C1 segment of cervical spinal cord (tissue), 14 donors: ENCODE measurements around the gene PRKAR2B.
"Not testable (repeated sequence)": the region's sequence is repeated elsewhere in the genome, so short reads cannot be mapped to it uniquely, and the experiment has no call there.

ENCODE experiments used
- DNase-seq, 14 donors: peaks; one replicate each; lab custom pipeline; 2025; lab: John Stamatoyannopoulos, UW

The PRKAR2B gene

GRCh38 chr7:107026166-107026565 lies 18.3 kb upstream of the PRKAR2B start:
- DNase-seq: no peak

- no peak for DNase-seq
These were observed 17.3 kb upstream of the PRKAR2B start for GRCh38 chr7:107027208-107027607.

- no peak for DNase-seq
These were observed 15.3 kb upstream of the PRKAR2B start for GRCh38 chr7:107029061-107029763.

- no peak for DNase-seq
These were observed 14.7 kb upstream of the PRKAR2B start for GRCh38 chr7:107029764-107030286.

- DNase-seq: no peak
These were observed 12.5 kb upstream of the PRKAR2B start for GRCh38 chr7:107032050-107032449.

GRCh38 chr7:107032720-107033438 lies 11.6 kb upstream of the PRKAR2B start:
- DNase-seq: no peak

GRCh38 chr7:107034553-107034952 lies 10.0 kb upstream of the PRKAR2B start:
- DNase-seq: no peak

GRCh38 chr7:107035446-107035845 lies 9.1 kb upstream of the PRKAR2B start:
- DNase-seq: no peak

GRCh38 chr7:107036535-107036934 lies 8.0 kb upstream of the PRKAR2B start:
- no peak for DNase-seq

GRCh38 chr7:107037717-107038603 lies 6.5 kb upstream of the PRKAR2B start:
- DNase-seq: no peak

GRCh38 chr7:107039199-107039900 lies 5.2 kb upstream of the PRKAR2B start:
- DNase-seq: no peak

- DNase-seq: no peak
These were observed 3.4 kb upstream of the PRKAR2B start for GRCh38 chr7:107041097-107041496.

- not testable (repeated sequence) for DNase-seq
These were observed 2.7 kb upstream of the PRKAR2B start for GRCh38 chr7:107041764-107042163.

GRCh38 chr7:107042326-107042910 lies 2.1 kb upstream of the PRKAR2B start:
- DNase-seq: not testable (repeated sequence)

GRCh38 chr7:107043491-107043890 lies 1.0 kb upstream of the PRKAR2B start:
- DNase-seq: no peak

GRCh38 chr7:107043921-107044346 lies 571 bp upstream of the PRKAR2B start:
- DNase-seq: no peak

- DNase-seq: peak in 3 of 14 donors; percentile 21 to 27 (median 24)
These were observed 873 bp downstream of the PRKAR2B start for GRCh38 chr7:107045195-107045960.

- DNase-seq: peak in 1 of 14 donors; percentile 12
These were observed 1.5 kb downstream of the PRKAR2B start for GRCh38 chr7:107045980-107046379.

GRCh38 chr7:107046491-107047259 lies 2.2 kb downstream of the PRKAR2B start:
- no peak for DNase-seq
